Activated CD8-positive, alpha-beta memory T cell treated with anti-CD3 and anti-CD28 coated beads for 4 hours (primary cell): Measurements from ENCODE around the gene GK.
"Not testable (repeated sequence)": the region's sequence is repeated elsewhere in the genome, so short reads cannot be mapped to it uniquely, and the experiment has no call there.

ENCODE experiments used
- DNase-seq, 2 donors: peaks; one replicate each; pipeline ENCODE4 v3.0.0-alpha.2; 2020; ENCODE audit warnings: low read depth in 2 of 2

The GK gene

DNA sequence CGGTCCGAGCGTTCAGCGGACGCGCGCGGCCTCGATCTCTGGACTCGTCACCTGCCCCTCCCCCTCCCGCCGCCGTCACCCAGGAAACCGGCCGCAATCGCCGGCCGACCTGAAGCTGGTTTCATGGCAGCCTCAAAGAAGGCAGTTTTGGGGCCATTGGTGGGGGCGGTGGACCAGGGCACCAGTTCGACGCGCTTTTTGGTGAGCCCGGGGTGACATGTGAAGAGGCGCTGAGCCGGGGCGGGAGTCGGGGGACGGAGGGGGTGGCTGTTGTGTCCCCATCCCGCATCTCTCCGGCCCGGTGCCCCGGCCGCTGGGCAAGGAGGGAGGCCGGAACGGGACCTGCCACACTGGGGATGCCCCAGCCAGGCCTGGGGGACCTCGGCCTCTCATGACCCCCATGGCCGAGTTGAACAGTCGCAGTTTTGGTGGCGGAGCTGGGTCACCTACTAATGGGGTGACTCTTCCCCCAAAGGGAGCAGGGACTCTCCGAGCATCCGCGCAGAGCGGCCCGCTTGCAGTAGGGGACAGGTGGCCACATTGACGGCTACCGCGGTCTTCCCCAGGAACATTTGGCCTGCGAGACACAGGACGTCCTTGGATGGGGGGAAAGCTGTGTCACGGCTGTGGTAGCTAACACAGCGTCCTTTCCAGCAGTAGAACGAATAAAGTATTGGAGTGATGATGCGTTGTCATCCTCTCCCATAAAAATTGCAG is at the start of gene GK:
Gene GK, plus strand, starts transcription at position 9 of the 717 bp plus-strand sequence. Its CDS starts 115 bp downstream, at position 124.
- DNase-seq, result no peak

DNA sequence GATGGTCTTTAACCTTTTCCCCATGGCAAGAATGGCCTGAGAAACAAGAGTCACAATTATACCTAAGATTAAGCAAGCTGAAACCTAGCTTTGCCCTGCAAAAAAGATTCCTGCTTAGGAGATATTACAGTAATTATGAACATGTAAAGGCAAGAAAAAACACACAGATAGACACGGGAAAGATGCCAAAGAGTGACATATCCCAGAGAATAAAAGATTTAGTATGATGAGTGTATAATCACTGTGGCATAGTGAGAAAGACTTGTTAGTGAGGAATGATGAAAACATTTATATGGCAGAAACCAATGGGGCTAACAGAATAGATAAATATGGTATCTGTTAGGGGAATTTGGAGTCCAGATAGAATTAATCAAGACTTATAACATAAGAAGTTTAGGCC is 46.1 kb upstream of the GK start:
- no peak for DNase-seq

- no peak for DNase-seq
These were observed 43.2 kb upstream of the GK start for GRCh38 chrX:30610026-30610425.

DNA sequence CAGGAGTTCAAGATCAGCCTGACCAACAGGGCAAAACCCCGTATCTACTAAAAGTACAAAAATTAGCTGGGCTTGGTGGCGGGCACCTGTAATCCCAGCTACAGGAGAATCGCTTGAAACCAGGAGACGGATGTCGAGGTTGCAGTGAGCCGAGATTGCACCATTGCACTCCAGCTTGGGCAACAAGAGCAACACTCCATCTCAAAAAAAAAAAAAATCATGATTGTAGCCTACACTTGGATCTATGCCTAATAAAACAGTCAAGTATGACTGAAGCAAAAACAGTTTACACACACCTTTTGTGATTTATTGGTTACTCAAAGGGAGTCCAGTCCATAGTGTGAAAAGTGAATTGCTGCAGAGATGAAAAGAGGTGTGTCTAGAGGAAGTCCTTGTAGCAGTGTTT is 41.0 kb upstream of the GK start:
- no peak for DNase-seq

- DNase-seq, result no peak
These were observed 39.5 kb upstream of the GK start for GRCh38 chrX:30613721-30614120.

DNA sequence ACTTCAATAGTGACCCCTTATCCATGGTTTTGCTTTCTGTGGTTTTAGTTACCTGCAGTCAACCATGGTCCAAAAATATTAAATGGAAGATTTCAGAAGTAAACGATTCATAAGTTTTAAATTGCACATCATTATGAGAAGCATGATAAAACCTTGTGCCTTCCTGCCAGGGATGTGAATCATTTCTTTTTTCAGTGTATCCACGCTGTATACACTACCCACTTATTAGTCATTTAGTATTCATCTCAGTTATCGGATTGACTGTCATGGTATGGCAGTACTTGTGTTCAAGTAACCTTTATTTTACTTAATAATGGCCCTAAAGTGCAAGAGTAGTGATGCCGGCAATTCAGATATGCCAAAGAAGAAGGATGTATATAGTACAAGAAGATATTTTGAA is 38.0 kb upstream of the GK start:
- no peak for DNase-seq

- no peak for DNase-seq
These were observed 35.0 kb upstream of the GK start for GRCh38 chrX:30618160-30618765.

DNA sequence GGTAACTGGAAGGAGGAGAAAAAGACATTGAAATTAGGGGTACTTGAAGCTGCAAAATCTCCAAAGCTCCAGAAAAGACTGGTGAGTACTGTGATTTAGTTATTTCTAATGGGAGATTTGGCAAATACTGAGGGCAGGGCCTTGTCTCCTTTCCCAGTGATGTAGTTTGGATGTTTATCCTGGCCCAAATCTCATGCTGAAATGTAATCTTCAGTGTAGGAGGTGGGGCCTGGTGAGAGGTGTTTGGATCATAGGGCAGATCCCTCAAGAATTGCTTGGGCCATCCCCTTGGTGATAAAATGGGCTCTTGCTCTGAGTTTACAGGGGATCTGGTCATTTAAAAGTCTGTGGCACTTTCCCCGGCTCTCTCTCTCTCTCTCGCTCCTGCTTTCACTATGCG is 33.1 kb upstream of the GK start:
- DNase-seq, result no peak

DNA sequence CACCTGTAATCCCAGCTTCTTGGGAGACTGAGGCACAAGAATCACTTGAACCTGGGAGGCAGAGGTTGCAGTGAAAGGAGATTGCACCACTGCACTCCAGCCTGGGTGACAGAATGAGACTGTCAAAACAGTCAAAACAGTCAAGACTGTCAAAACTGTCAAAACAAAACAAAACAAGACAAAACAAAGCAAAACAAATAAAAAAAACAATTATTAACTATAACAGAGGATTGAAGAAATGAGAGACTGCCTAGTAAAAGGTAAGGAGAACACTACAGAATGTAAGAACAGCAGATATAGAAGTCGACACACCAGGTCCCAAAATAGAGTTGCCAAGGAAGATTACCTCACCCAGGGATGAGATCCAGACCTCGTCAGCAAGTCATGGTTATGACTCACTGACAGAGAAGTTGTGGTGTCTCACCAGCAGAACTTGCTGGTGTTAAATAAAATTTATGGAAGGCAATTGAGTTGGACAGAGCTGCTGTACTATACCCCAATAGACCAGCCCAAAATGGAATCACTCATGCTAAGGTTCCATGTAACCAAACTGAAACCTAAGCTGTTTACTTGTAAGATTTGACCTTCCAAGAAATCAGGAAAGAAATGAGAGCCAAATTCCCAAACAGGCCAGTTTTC is 32.1 kb upstream of the GK start:
- no peak for DNase-seq

DNA sequence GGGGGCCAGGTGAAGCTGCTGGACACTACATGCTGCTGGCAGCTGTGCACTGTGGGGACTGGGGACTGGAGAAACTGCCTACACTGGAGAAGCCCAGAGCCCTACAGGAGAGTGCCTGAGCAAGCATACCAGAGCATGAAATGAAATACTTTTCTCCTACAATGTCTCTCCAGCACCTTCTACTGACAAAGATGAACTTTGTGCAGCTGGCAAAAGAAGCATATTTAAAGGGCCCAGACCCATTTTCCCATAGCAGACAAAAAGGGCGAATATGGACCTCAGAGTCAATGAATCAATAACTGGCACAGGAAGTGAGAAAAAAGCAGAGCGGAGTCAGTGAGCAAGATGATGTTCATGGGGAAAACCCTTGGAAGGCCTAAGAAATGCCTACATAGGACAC is 30.9 kb upstream of the GK start:
- no peak for DNase-seq

DNA sequence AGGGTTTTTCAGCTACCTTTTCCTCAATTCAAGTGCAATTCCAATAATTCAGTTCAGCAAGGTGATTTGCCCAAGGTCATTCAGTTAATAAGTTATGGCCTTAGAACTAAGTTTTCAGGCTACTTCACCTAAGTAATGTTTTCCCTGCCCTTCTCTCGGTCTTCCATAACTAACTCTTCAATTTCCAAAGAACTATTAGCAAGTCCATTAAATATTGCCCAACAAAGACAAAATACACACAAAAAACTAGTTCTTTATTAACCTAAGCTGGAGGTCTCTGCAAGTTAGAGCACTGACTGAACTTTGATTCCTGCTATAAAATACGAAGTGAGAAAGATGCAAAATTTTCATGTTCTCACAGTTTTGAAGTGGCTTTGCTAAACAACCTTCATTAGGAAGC is 26.8 kb upstream of the GK start:
- no peak for DNase-seq

GRCh38 chrX:30627818-30628652 is 25.2 kb upstream of the GK start:
- no peak for DNase-seq

DNA sequence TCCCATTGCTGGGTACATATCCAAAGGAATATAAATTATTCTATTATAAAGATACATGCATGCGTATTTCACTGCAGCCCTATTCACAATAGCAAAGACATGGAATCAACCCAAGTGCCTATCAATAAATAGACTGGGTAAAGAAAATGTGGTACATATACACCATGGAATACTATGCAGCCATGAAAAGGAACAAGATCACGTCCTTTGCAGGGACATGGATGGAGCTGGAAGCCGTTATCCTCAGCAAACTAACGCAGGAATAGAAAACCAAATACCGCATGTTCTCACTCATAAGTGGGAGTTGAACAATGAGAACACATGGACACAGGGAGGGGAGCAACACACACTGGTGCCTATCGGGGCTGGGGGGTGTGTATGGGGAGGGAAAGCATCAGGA is 19.2 kb upstream of the GK start:
- DNase-seq, result not testable (repeated sequence)

DNA sequence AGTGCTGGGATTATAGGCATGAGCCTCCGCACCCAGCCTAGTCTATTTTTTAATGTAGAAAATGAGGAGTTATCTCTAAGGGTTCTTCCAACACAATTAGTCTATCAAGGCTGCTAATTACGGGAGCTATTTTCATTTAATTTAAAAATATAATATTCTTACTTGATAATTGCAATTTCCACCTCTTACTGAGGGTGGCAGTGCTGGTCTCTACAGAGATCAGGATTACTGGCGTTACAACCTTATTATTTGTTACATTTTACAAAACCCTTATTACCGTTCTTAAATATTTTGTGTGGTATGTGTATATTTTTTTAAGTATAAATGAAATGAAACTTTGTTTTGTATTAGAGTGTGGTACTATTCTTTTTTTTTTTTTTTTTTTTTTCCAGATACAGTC is 17.6 kb upstream of the GK start:
- no peak for DNase-seq

GRCh38 chrX:30637874-30638815 is 15.1 kb upstream of the GK start:
- no peak for DNase-seq

DNA sequence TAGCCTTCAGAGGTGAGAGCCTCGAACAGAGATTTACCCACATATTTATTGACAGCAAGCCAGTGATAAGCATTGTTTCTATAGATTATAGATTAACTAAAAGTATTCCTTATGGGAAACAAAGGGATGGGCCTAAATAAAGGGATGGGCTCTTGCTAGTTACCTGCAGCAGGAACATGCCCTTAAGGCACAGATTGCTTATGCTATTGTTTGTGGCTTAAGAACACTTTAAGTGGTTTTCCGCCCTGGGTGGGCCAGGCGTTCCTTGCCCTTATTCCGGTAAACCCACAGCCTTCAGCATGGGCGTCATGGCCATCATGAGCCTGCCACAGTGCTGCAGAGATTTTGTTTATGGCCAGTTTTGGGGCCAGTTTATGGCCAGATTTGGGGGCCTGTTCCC is 13.5 kb upstream of the GK start:
- not testable (repeated sequence) for DNase-seq

- no peak for DNase-seq
These were observed 10.6 kb upstream of the GK start for GRCh38 chrX:30642642-30643041.

DNA sequence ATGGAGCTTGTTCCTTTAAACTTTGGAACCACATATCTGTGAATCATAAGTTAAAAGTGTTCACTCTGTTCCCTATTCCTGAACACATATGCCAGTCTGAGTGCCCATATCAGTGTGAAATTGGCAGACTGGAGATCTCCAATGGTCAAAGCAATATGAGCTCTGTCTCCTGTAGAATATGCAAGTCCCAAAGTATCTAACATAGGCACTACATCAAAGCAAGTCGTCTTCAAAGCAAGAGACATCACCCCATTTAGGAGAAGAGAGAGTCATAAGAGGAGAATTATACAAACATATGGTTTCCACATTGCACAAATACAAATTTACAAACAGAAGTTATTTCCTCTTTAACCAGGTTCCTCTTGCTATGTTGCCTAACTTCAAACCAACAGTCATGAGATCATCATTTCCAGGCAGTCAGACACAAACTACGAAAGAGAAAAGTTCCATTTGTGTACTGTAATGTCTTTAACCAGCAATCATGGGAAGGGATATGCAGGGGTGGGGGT is 9.9 kb upstream of the GK start:
- no peak for DNase-seq

DNA sequence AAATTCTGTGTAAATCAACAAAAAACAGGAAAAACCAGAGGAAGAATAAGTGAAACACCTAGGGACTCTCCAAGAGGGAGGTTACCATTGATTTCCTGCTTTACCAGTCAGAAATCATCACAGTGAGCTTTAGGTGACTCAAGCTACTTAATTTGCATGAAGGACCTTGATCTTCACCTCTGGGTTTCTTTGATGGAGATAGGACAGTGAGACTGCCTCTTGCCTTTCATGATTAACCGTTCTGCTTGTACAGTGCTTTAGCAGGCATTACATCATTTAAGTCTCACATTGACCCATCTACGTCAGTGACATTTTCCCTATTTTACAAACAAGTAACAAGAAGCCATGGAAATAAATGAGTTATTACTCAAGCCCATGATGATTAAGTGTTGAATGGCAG is 3.4 kb upstream of the GK start:
- DNase-seq, result no peak

DNA sequence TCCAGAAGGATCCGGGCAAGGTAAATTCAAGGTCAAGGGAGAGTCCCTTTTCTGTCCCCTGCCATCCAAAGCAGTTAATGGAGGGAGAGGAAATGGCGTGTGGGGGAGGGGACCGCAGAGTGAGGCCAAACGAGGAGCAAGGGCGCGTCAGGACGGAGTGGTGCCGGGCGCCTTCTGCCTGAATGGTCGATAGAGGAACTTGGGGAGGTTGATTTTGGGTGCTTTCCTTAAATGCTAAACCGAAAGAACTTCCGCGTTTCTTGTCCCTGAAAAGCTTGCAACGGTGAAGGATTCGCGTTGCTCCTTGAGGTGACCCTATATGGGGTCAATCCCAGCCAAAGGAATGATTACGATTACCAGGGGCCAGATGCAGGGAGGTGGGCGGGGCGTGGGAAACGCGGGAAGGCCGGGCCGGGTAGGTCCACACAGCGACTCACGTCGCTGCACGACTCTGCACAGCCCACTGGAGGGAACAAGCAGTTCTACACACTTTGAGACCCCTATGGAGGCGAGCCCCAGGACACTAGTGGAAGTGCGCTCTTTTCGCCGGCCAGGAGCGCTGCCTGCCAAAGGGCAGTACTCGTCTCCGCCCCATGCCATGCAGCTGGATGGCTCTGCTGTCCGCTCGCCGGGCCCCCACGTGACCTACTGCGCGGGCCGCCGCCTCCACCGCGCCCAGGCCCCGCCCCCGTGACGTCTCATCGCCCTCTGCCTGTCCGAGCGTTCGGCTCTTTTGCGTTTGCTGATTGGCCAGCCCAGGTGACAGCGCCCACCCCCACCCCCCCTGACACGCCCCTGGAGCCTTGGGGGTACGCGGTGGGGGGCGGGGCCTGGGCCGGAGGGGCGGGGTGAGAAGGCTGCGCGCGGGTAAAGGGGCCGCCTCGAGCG is 452 bp upstream of the GK start:
- DNase-seq, result peak; percentile 74 to 75
